Diencephalon (tissue), 1 donor: ENCODE results near the gene GP9. TPM values are rescaled to one million over a fixed set of nuclear protein-coding genes. Genes with fewer than 3 reads are reported as not detected.

Experiments used
- total RNA-seq: library from RNA; depleted of rRNA; stranded (reverse); fragments of >200 nt; gene quantifications from one replicate; pipeline ENCODE4 v1.2.3, GENCODE V29; 2014

The GP9 gene
- total RNA-seq, result not detected

GRCh38 chr3:129060276-129061022 is at the start of gene GP9:
Gene GP9 (plus strand): TSS chr3:129060779. CDS start chr3:129061740, 961 bp downstream.

Other genes with a start within 250 kb of the GP9 start
- gene ACAD9, start 181.2 kb upstream of the GP9 start, total RNA-seq, result 33.7 TPM
- gene CFAP92, start 66.7 kb upstream of the GP9 start, total RNA-seq, result 6.5 TPM
- 1.6 TPM for gene EFCC1, start 59.5 kb upstream of the GP9 start, total RNA-seq
- 3.0 TPM for gene RAB43, start 61.0 kb downstream of the GP9 start, total RNA-seq
- 13.4 TPM for gene ISY1, start 100.3 kb downstream of the GP9 start, total RNA-seq
- 165 TPM for gene CNBP, start 123.1 kb downstream of the GP9 start, total RNA-seq
- gene COPG1, start 188.8 kb downstream of the GP9 start, total RNA-seq, result 105 TPM
- gene HMCES, start 218.1 kb downstream of the GP9 start, total RNA-seq, result 20.8 TPM